Measurements from ENCODE around the gene ATP4B.

Gene ATP4B

GRCh38 chr13:113652404-113653263 is 5.4 kb downstream of the ATP4B start:
- no peak for FAIRE-seq
- no peak for DNase-seq (ENCODE audit: insufficient read length, low spot score)
- TF ChIP-seq SPI1 (IDR thresholded peaks at IDR 0.05; ENCODE audit: low read depth, low read length) (no peak), TAF1 (IDR thresholded peaks at IDR 0.05; ENCODE audit: low read depth, low read length) (no peak), POLR2A (IDR thresholded peaks at IDR 0.05; ENCODE audit: low read depth, low read length) (no peak), PAX5 (IDR thresholded peaks at IDR 0.05; ENCODE audit: insufficient read depth, low read length, severe bottlenecking) (no peak), POLR2AphosphoS5 (IDR thresholded peaks at IDR 0.05; ENCODE audit: low read depth, low read length) (no peak), POU2F2 (IDR thresholded peaks at IDR 0.05; ENCODE audit: low read depth, low read length) (no peak)

- no peak for FAIRE-seq
Measured at GRCh38 chr13:113651511-113652403, 6.2 kb downstream of the ATP4B start.

GRCh38 chr13:113650731-113651148 is 7.3 kb downstream of the ATP4B start:
- FAIRE-seq = no peak
- no peak for DNase-seq (ENCODE audit: insufficient read length, low spot score)
- TF ChIP-seq POLR2A (IDR thresholded peaks at IDR 0.05; ENCODE audit: low read depth, low read length) (no peak), POLR2AphosphoS5 (IDR thresholded peaks at IDR 0.05; ENCODE audit: low read depth, low read length) (no peak), SPI1 (IDR thresholded peaks at IDR 0.05; ENCODE audit: low read depth, low read length) (no peak), TAF1 (IDR thresholded peaks at IDR 0.05; ENCODE audit: low read depth, low read length) (no peak), PAX5 (IDR thresholded peaks at IDR 0.05; ENCODE audit: insufficient read depth, low read length, severe bottlenecking) (no peak), POU2F2 (IDR thresholded peaks at IDR 0.05; ENCODE audit: low read depth, low read length) (no peak)

More at GRCh38 chr13:113651511-113652403, 6.2 kb downstream of the ATP4B start:
- TF ChIP-seq TAF1 (IDR thresholded peaks at IDR 0.05; ENCODE audit: low read depth, low read length) (no peak), PAX5 (IDR thresholded peaks at IDR 0.05; ENCODE audit: insufficient read depth, low read length, severe bottlenecking) (no peak), POLR2AphosphoS5 (IDR thresholded peaks at IDR 0.05; ENCODE audit: low read depth, low read length) (no peak), POLR2A (IDR thresholded peaks at IDR 0.05; ENCODE audit: low read depth, low read length) (no peak), SPI1 (IDR thresholded peaks at IDR 0.05; ENCODE audit: low read depth, low read length) (no peak), POU2F2 (IDR thresholded peaks at IDR 0.05; ENCODE audit: low read depth, low read length) (no peak)
- DNase-seq (ENCODE audit: insufficient read length, low spot score) = no peak

- no peak for DNase-seq (ENCODE audit: insufficient read length, low spot score)
- no peak for FAIRE-seq
- TF ChIP-seq PAX5 (IDR thresholded peaks at IDR 0.05; ENCODE audit: insufficient read depth, low read length, severe bottlenecking) = no peak
- TF ChIP-seq POLR2A (IDR thresholded peaks at IDR 0.05; ENCODE audit: low read depth, low read length) = no peak
- no peak for TF ChIP-seq SPI1 (IDR thresholded peaks at IDR 0.05; ENCODE audit: low read depth, low read length)
- TF ChIP-seq TAF1 (IDR thresholded peaks at IDR 0.05; ENCODE audit: low read depth, low read length) = no peak
Measured at GRCh38 chr13:113650275-113650674, 7.7 kb downstream of the ATP4B start.

- DNase-seq (ENCODE audit: insufficient read length, low spot score) = no peak
- no peak for FAIRE-seq
- TF ChIP-seq POU2F2 (IDR thresholded peaks at IDR 0.05; ENCODE audit: low read depth, low read length) = no peak
- TF ChIP-seq POLR2A (IDR thresholded peaks at IDR 0.05; ENCODE audit: low read depth, low read length) = no peak
- TF ChIP-seq PAX5 (IDR thresholded peaks at IDR 0.05; ENCODE audit: insufficient read depth, low read length, severe bottlenecking) = no peak
- no peak for TF ChIP-seq POLR2AphosphoS5 (IDR thresholded peaks at IDR 0.05; ENCODE audit: low read depth, low read length)
- TF ChIP-seq TAF1 (IDR thresholded peaks at IDR 0.05; ENCODE audit: low read depth, low read length) = no peak
- TF ChIP-seq SPI1 (IDR thresholded peaks at IDR 0.05; ENCODE audit: low read depth, low read length) = no peak
Measured at GRCh38 chr13:113649212-113649611, 8.8 kb downstream of the ATP4B start.

- DNase-seq (ENCODE audit: insufficient read length, low spot score) (no peak), FAIRE-seq (no peak)
- TF ChIP-seq TAF1 (IDR thresholded peaks at IDR 0.05; ENCODE audit: low read depth, low read length) = no peak
- no peak for TF ChIP-seq PAX5 (IDR thresholded peaks at IDR 0.05; ENCODE audit: insufficient read depth, low read length, severe bottlenecking)
- no peak for TF ChIP-seq POLR2A (IDR thresholded peaks at IDR 0.05; ENCODE audit: low read depth, low read length)
- no peak for TF ChIP-seq SPI1 (IDR thresholded peaks at IDR 0.05; ENCODE audit: low read depth, low read length)
- no peak for TF ChIP-seq POLR2AphosphoS5 (IDR thresholded peaks at IDR 0.05; ENCODE audit: low read depth, low read length)
- TF ChIP-seq POU2F2 (IDR thresholded peaks at IDR 0.05; ENCODE audit: low read depth, low read length) = no peak
Measured at GRCh38 chr13:113648216-113648610, 9.8 kb downstream of the ATP4B start.

- DNase-seq (ENCODE audit: insufficient read length, low spot score) (no peak), FAIRE-seq (no peak)
Measured at GRCh38 chr13:113647351-113648215, 10.4 kb downstream of the ATP4B start.

GRCh38 chr13:113646921-113647340 is 11.1 kb downstream of the ATP4B start:
- DNase-seq (ENCODE audit: insufficient read length, low spot score) = no peak
- TF ChIP-seq TAF1 (IDR thresholded peaks at IDR 0.05; ENCODE audit: low read depth, low read length) = no peak
- TF ChIP-seq POLR2A (IDR thresholded peaks at IDR 0.05; ENCODE audit: low read depth, low read length) = no peak
- no peak for TF ChIP-seq POLR2AphosphoS5 (IDR thresholded peaks at IDR 0.05; ENCODE audit: low read depth, low read length)
- no peak for TF ChIP-seq POU2F2 (IDR thresholded peaks at IDR 0.05; ENCODE audit: low read depth, low read length)
- no peak for TF ChIP-seq PAX5 (IDR thresholded peaks at IDR 0.05; ENCODE audit: insufficient read depth, low read length, severe bottlenecking)
- TF ChIP-seq SPI1 (IDR thresholded peaks at IDR 0.05; ENCODE audit: low read depth, low read length) = no peak
- FAIRE-seq = no peak

More at GRCh38 chr13:113647351-113648215, 10.4 kb downstream of the ATP4B start:
- TF ChIP-seq SPI1 (IDR thresholded peaks at IDR 0.05; ENCODE audit: low read depth, low read length) = no peak
- TF ChIP-seq POLR2A (IDR thresholded peaks at IDR 0.05; ENCODE audit: low read depth, low read length) = no peak
- TF ChIP-seq POLR2AphosphoS5 (IDR thresholded peaks at IDR 0.05; ENCODE audit: low read depth, low read length) = no peak
- no peak for TF ChIP-seq POU2F2 (IDR thresholded peaks at IDR 0.05; ENCODE audit: low read depth, low read length)
- TF ChIP-seq PAX5 (IDR thresholded peaks at IDR 0.05; ENCODE audit: insufficient read depth, low read length, severe bottlenecking) = no peak
- no peak for TF ChIP-seq TAF1 (IDR thresholded peaks at IDR 0.05; ENCODE audit: low read depth, low read length)

Measured in GM12891 (cell line).